Colonic mucosa (tissue), 4 donors: ENCODE measurements around the gene IMP3. TPM values are rescaled to one million over a fixed set of nuclear protein-coding genes. Genes with fewer than 3 reads are reported as not detected.
A peak's percentile ranks its signal among the peaks of the same experiment; 100 is the strongest.

Source experiments
- DNase-seq: peaks from one replicate; pipeline ENCODE4 v3.0.0-alpha.2; 2020
- H3K27ac ChIP-seq: fragments of 200-600 bp; one replicate; pipeline ENCODE4 v1.8.0; 2021
- H3K27me3 ChIP-seq: fragments of 200-600 bp; one replicate; pipeline ENCODE4 v1.8.0; 2021
- H3K36me3 ChIP-seq: fragments of 200-600 bp; one replicate; pipeline ENCODE4 v1.8.0; 2021
- H3K4me1 ChIP-seq: fragments of 200-600 bp; one replicate; pipeline ENCODE4 v1.8.0; 2021; ENCODE audit warnings: mild to moderate bottlenecking
- H3K4me3 ChIP-seq: fragments of 200-600 bp; one replicate; pipeline ENCODE4 v1.8.0; 2021
- H3K9ac ChIP-seq, 2 donors: one replicate each; pipeline ENCODE4 v1.7.0; 2013; ENCODE audit warnings: control low read depth in 2 of 2, low read depth in 2 of 2, low read length in 2 of 2
- H3K9me3 ChIP-seq: fragments of 200-600 bp; one replicate; pipeline ENCODE4 v1.8.0; 2021
- CTCF ChIP-seq: fragments of 200-600 bp; IDR thresholded peaks from one replicate; pipeline ENCODE4 v1.8.0; 2022; ENCODE audit warnings: antibody characterized with exemption, mild to moderate bottlenecking
- intact Hi-C: fragments of 100-400 bp; cut with DNase I; formaldehyde crosslinking; loops from one replicate; pipeline ENCODE4 v1.14.1; 2022
- total RNA-seq, 2 donors: library from RNA; stranded (reverse); fragmentation: NEBNext Ultra II Directional in 1 of 2; extraction: Animal tissue kit (Norgen Biotek cat#: 25700) in 1 of 2; gene quantifications; one replicate each; pipeline ENCODE4 v1.2.1, GENCODE V29; 2021
- donor health status: healthy.
- donor health status: DM: no; HTN: no; CAD: no.
- donor health status: DM: no; HTN: no; CAD: no.

IMP3 gene
- total RNA-seq, 2 donors from 2014 or later = 55.3 to 94.6 TPM

GRCh38 chr15:75669879-75670212 lies 29.8 kb upstream of the IMP3 start:
- DNase-seq = no peak
- H3K4me1 ChIP-seq = peaks cover 11% of the 10 kb centered on the region

GRCh38 chr15:75669191-75669878 lies 29.3 kb upstream of the IMP3 start:
- H3K9ac ChIP-seq = no peak overlapping the region
- no peak for DNase-seq
- H3K36me3 ChIP-seq = no peaks in the 10 kb centered on the region
- no peaks in the 10 kb centered on the region for H3K9me3 ChIP-seq
- H3K27me3 ChIP-seq = no peaks in the 10 kb centered on the region
- H3K27ac ChIP-seq = no peak overlapping the region
- peaks cover 11% of the 10 kb centered on the region for H3K4me1 ChIP-seq
- H3K4me3 ChIP-seq = no peak overlapping the region
- TF ChIP-seq CTCF = no peak
- intact Hi-C loops = no loop called here

More at GRCh38 chr15:75669879-75670212, 29.8 kb upstream of the IMP3 start:
- TF ChIP-seq CTCF = no peak
- Histone ChIP-seq H3K27me3 (no peaks in the 10 kb centered on the region), H3K9me3 (no peaks in the 10 kb centered on the region), H3K4me3 (no peak overlapping the region), H3K9ac (no peak overlapping the region), H3K36me3 (no peaks in the 10 kb centered on the region), H3K27ac (no peak overlapping the region)
- intact Hi-C loops = no loop called here

GRCh38 chr15:75666823-75667501 lies 26.9 kb upstream of the IMP3 start:
- Histone ChIP-seq H3K9ac (peak overlapping the region; percentile 30 to 70), H3K27me3 (no peaks in the 10 kb centered on the region), H3K9me3 (no peaks in the 10 kb centered on the region), H3K27ac (peak overlapping the region; percentile 75), H3K36me3 (no peaks in the 10 kb centered on the region), H3K4me1 (peaks cover 17% of the 10 kb centered on the region), H3K4me3 (no peak overlapping the region)
- TF ChIP-seq CTCF = no peak
- DNase-seq = peak; percentile 81
- intact Hi-C loops = no loop called here

GRCh38 chr15:75663931-75664421 lies 24.0 kb upstream of the IMP3 start:
- Histone ChIP-seq H3K4me1 (peaks cover 23% of the 10 kb centered on the region), H3K9me3 (no peaks in the 10 kb centered on the region), H3K36me3 (no peaks in the 10 kb centered on the region), H3K27me3 (no peaks in the 10 kb centered on the region), H3K27ac (peak overlapping the region; percentile 75), H3K4me3 (no peak overlapping the region), H3K9ac (peak overlapping the region; percentile 28 to 58)
- DNase-seq = peak; percentile 78
- intact Hi-C loops = no loop called here
- TF ChIP-seq CTCF = no peak

GRCh38 chr15:75662823-75663519 lies 22.9 kb upstream of the IMP3 start:
- Histone ChIP-seq H3K27ac (no peak overlapping the region), H3K27me3 (no peaks in the 10 kb centered on the region), H3K9me3 (no peaks in the 10 kb centered on the region), H3K4me1 (peaks cover 23% of the 10 kb centered on the region), H3K9ac (no peak overlapping the region), H3K4me3 (no peak overlapping the region), H3K36me3 (no peaks in the 10 kb centered on the region)
- no peak for TF ChIP-seq CTCF
- intact Hi-C loops = no loop called here
- DNase-seq = no peak
